ENCODE results near the gene MAST3.

- no peak for TF ChIP-seq YY1 (IDR thresholded peaks at IDR 0.05; ENCODE audit: low read depth)
- TF ChIP-seq CREB1 (IDR thresholded peaks at IDR 0.05; ENCODE audit: low read depth) = no peak
- TF ChIP-seq EP300 (IDR thresholded peaks at IDR 0.05; ENCODE audit: borderline replicate concordance) = no peak
- TF ChIP-seq USF1 (IDR thresholded peaks at IDR 0.05) = no peak
- no peak for TF ChIP-seq CEBPB (IDR thresholded peaks at IDR 0.05)
- TF ChIP-seq MAX (IDR thresholded peaks at IDR 0.05) = no peak
- no peak for TF ChIP-seq FOXM1 (IDR thresholded peaks at IDR 0.05; ENCODE audit: borderline replicate concordance, low read depth)
- TF ChIP-seq REST (IDR thresholded peaks at IDR 0.05; ENCODE audit: low read depth) = no peak
- TF ChIP-seq TEAD4 (IDR thresholded peaks at IDR 0.05) = no peak
- TF ChIP-seq ZBTB7A (IDR thresholded peaks at IDR 0.05; ENCODE audit: low read depth) = no peak
- no peak for TF ChIP-seq TCF12 (IDR thresholded peaks at IDR 0.05; ENCODE audit: low read depth)
Observed at GRCh38 chr19:18190278-18190677, 92.7 kb downstream of the MAST3 start.
